22Rv1 (cell line): ENCODE data around the gene NPAT.

Experiments used
- ZFX ChIP-seq: fragments of 450-650 bp; IDR thresholded peaks from 2 replicates; pipeline ENCODE4 v1.6.1; 2017; ENCODE audit warnings: antibody characterized with exemption, borderline replicate concordance
- TF ChIP-seq, protein P1 (sequence below): fragments of 450-650 bp; IDR thresholded peaks from 2 replicates; pipeline ENCODE4 v1.5.1; 2017; ENCODE audit warnings: mild to moderate bottlenecking

DNA sequence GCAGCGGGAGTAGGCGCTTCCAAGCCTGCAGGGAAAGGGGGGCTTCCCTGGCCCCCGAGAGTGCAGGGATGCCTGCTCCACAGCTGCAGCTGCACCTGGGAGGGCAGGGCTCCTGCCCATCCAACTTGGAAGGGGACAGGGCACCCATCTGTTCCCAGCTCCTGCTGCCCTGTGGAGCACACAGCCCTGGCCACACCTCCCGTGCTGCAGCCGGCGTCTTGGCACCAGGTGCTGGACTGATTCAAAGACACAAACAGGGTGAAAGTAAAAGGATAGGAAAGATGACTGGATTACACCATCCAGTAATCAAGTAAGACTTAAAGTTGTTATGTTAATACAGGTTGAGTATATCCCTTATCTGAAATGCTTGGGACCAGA is 14.8 kb downstream of the NPAT start:
- TF ChIP-seq, protein P1, sequence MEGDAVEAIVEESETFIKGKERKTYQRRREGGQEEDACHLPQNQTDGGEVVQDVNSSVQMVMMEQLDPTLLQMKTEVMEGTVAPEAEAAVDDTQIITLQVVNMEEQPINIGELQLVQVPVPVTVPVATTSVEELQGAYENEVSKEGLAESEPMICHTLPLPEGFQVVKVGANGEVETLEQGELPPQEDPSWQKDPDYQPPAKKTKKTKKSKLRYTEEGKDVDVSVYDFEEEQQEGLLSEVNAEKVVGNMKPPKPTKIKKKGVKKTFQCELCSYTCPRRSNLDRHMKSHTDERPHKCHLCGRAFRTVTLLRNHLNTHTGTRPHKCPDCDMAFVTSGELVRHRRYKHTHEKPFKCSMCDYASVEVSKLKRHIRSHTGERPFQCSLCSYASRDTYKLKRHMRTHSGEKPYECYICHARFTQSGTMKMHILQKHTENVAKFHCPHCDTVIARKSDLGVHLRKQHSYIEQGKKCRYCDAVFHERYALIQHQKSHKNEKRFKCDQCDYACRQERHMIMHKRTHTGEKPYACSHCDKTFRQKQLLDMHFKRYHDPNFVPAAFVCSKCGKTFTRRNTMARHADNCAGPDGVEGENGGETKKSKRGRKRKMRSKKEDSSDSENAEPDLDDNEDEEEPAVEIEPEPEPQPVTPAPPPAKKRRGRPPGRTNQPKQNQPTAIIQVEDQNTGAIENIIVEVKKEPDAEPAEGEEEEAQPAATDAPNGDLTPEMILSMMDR = no peak
- no peak for TF ChIP-seq ZFX
